ENCODE results near the gene IMMP2L. TPM values are rescaled to one million over a fixed set of nuclear protein-coding genes. Genes with fewer than 3 reads are reported as not detected.
"Not testable (repeated sequence)": the region's sequence is repeated elsewhere in the genome, so short reads cannot be mapped to it uniquely, and the experiment has no call there.

Gene IMMP2L
- total RNA-seq, 1 donor from 2014 or later = 21.5 TPM

DNA sequence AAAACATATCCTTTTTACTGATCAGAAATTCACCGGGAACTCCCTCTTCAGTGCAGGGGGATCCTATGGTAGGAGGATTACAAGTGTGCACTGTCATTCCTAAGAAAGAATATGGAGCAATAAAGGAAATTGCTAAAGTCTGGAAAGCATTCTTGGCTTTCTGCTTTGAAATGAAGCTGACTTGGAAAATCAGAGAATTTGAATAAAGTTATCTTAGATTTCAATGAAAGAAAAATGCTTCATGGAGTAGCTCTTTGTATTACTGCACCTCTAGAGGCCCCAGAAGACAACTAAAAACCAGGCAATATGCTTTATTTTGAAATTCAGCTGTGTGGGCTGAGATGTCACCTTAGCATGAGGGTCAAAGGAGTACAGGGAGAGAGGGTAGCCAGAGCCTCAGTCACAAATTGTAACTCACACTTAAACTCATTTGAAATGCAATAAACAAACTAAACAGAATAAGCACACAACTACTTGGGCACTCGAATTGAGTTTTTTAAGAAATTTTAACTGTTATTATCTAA lies 102.5 kb downstream of the IMMP2L start:
- no peaks in the 10 kb centered on the region for H3K27me3 Mint-ChIP-seq (ENCODE audit: insufficient read depth, low read depth)
- no peaks in the 10 kb centered on the region for H3K36me3 ChIP-seq
- no peak for DNase-seq (ENCODE audit: low spot score)
- no peak overlapping the region for H3K4me3 Mint-ChIP-seq
- no peaks in the 10 kb centered on the region for H3F3A ChIP-seq (ENCODE audit: low read depth)
- H3K4me3 ChIP-seq = no peak overlapping the region
- H3K9me3 Mint-ChIP-seq = no peaks in the 10 kb centered on the region
- H3K79me2 ChIP-seq (ENCODE audit: low read depth) = no peaks in the 10 kb centered on the region
- H4K20me1 ChIP-seq (ENCODE audit: low read depth) = no peaks in the 10 kb centered on the region
- no peaks in the 10 kb centered on the region for H3K9me3 ChIP-seq (ENCODE audit: low read depth)
- H3K27me3 ChIP-seq = no peaks in the 10 kb centered on the region
- H3K27ac ChIP-seq = no peak overlapping the region
- no peak overlapping the region for H3K4me2 ChIP-seq
- no peak overlapping the region for H3K27ac Mint-ChIP-seq
- H3K36me3 Mint-ChIP-seq = no peaks in the 10 kb centered on the region
- H3K4me1 ChIP-seq = no peaks in the 10 kb centered on the region
- no peaks in the 10 kb centered on the region for H3K4me1 Mint-ChIP-seq
- no peak overlapping the region for H2AFZ ChIP-seq (replicated peaks)
- H3K9ac ChIP-seq = no peak overlapping the region
- TF ChIP-seq EZH2 (IDR thresholded peaks at IDR 0.05) = no peak
- no peak for TF ChIP-seq EZH2phosphoT487 (IDR thresholded peaks at IDR 0.05)
- TF ChIP-seq, protein P1, sequence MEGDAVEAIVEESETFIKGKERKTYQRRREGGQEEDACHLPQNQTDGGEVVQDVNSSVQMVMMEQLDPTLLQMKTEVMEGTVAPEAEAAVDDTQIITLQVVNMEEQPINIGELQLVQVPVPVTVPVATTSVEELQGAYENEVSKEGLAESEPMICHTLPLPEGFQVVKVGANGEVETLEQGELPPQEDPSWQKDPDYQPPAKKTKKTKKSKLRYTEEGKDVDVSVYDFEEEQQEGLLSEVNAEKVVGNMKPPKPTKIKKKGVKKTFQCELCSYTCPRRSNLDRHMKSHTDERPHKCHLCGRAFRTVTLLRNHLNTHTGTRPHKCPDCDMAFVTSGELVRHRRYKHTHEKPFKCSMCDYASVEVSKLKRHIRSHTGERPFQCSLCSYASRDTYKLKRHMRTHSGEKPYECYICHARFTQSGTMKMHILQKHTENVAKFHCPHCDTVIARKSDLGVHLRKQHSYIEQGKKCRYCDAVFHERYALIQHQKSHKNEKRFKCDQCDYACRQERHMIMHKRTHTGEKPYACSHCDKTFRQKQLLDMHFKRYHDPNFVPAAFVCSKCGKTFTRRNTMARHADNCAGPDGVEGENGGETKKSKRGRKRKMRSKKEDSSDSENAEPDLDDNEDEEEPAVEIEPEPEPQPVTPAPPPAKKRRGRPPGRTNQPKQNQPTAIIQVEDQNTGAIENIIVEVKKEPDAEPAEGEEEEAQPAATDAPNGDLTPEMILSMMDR (IDR thresholded peaks at IDR 0.05) = no peak

DNA sequence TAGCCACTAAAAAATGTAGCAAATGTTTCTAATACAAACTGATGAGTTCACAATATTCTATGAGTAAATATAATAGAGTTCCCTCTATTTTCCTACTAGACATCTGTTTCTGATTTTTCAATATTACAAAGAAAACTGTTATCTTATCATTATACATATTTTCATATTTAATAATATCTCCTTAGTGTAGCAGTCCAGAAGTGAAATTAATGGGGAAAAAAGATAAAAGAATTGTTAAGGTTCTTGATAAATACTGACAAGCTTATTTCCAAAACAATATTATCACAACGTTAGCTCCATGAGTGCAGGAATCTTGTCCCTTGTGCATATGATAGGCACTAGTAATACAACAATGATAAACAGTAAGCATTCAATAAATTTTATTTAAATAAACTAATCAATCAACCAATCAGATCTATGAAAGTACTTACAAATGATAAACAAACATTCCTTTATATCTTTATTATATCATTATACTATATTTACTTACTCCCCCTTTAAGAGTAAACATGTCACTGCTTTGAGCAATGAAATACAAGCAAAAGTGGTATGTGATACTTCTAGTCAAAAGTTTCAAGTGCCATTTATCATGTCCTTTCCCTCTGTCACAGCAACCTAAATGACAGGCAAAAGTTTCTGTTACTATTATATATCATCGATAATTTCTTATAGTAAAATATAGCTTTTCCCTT lies 103.1 kb downstream of the IMMP2L start:
- Histone ChIP-seq H3K9me3 (ENCODE audit: low read depth) (no peaks in the 10 kb centered on the region), H3K4me1 (no peaks in the 10 kb centered on the region), H3K4me2 (no peak overlapping the region), H3K79me2 (ENCODE audit: low read depth) (no peaks in the 10 kb centered on the region), H3F3A (ENCODE audit: low read depth) (no peaks in the 10 kb centered on the region), H4K20me1 (ENCODE audit: low read depth) (no peaks in the 10 kb centered on the region), H3K4me3 (no peak overlapping the region), H2AFZ (replicated peaks) (no peak overlapping the region), H3K36me3 (no peaks in the 10 kb centered on the region), H3K27me3 (no peaks in the 10 kb centered on the region), H3K9ac (no peak overlapping the region), H3K27ac (no peak overlapping the region)
- no peak for DNase-seq (ENCODE audit: low spot score)
- Mint-ChIP-seq H3K4me1 (no peaks in the 10 kb centered on the region), H3K27ac (no peak overlapping the region), H3K9me3 (no peaks in the 10 kb centered on the region), H3K27me3 (ENCODE audit: insufficient read depth, low read depth) (no peaks in the 10 kb centered on the region), H3K4me3 (no peak overlapping the region), H3K36me3 (no peaks in the 10 kb centered on the region)
- TF ChIP-seq EZH2phosphoT487 (IDR thresholded peaks at IDR 0.05) (no peak), EZH2 (IDR thresholded peaks at IDR 0.05) (no peak)
- TF ChIP-seq, protein P1 (IDR thresholded peaks at IDR 0.05) = no peak

DNA sequence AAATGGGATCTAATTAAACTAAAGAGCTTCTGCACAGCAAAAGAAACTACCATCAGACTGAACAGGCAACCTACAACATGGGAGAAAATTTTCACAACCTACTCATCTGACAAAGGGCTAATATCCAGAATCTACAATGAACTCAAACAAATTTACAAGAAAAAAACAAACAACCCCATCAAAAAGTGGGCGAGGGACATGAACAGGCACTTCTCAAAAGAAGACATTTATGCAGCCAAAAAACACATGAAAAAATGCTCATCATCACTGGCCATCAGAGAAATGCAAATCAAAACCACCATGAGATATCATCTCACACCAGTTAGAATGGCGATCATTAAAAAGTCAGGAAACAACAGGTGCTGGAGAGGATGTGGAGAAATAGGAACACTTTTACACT lies 111.6 kb downstream of the IMMP2L start:
- H4K20me1 ChIP-seq (ENCODE audit: low read depth); H3K4me1 ChIP-seq; H3K9me3 Mint-ChIP-seq; H3K4me3 ChIP-seq; H3K27ac Mint-ChIP-seq; H3F3A ChIP-seq (ENCODE audit: low read depth); H3K36me3 ChIP-seq; H3K27ac ChIP-seq; H3K27me3 Mint-ChIP-seq (ENCODE audit: insufficient read depth, low read depth); H3K4me3 Mint-ChIP-seq; DNase-seq (ENCODE audit: low spot score); H3K36me3 Mint-ChIP-seq; H3K9me3 ChIP-seq (ENCODE audit: low read depth); H3K4me2 ChIP-seq; H3K4me1 Mint-ChIP-seq; H3K79me2 ChIP-seq (ENCODE audit: low read depth); H2AFZ ChIP-seq (replicated peaks); H3K27me3 ChIP-seq; H3K9ac ChIP-seq: not testable (repeated sequence)

DNA sequence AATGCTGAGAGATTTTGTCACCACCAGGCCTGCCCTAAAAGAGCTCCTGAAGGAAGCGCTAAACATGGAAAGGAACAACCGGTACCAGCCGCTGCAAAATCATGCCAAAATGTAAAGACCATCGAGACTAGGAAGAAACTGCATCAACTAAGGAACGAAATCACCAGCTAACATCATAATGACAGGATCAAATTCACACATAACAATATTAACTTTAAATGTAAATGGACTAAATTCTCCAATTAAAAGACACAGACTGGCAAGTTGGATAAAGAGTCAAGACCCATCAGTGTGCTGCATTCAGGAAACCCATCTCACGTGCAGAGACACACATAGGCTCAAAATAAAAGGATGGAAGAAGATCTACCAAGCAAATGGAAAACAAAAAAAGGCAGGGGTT lies 114.8 kb downstream of the IMMP2L start:
- H3K79me2 ChIP-seq (ENCODE audit: low read depth); H3K4me3 Mint-ChIP-seq; H2AFZ ChIP-seq (replicated peaks); H3K9ac ChIP-seq; H4K20me1 ChIP-seq (ENCODE audit: low read depth); H3F3A ChIP-seq (ENCODE audit: low read depth); H3K9me3 ChIP-seq (ENCODE audit: low read depth); H3K4me1 ChIP-seq; H3K4me2 ChIP-seq; H3K27me3 ChIP-seq; H3K27me3 Mint-ChIP-seq (ENCODE audit: insufficient read depth, low read depth); H3K27ac ChIP-seq; DNase-seq (ENCODE audit: low spot score); H3K36me3 Mint-ChIP-seq; H3K4me3 ChIP-seq; H3K9me3 Mint-ChIP-seq; H3K4me1 Mint-ChIP-seq; H3K36me3 ChIP-seq; H3K27ac Mint-ChIP-seq: not testable (repeated sequence)
